Lung (tissue), 12 donors: ENCODE results near the gene MATN3. TPM values are rescaled to one million over a fixed set of nuclear protein-coding genes. Genes with fewer than 3 reads are reported as not detected.

Experiments
- ATAC-seq: fragments of 200-7000 bp; cut with Tn5 transposase; one replicate; pipeline ENCODE4 v1.9.1; 2020; ENCODE audit warnings: moderate number of reproducible peaks; ENCODE audit not compliant: insufficient read depth, low FRiP score
- DNase-seq, 3 donors: peaks; one replicate each; pipeline ENCODE4 v3.0.0-alpha.2; 2013 to 2017
- H3K27ac ChIP-seq, 2 donors: one replicate each; pipeline ENCODE4 v1.5.1; 2013; ENCODE audit warnings: mild to moderate bottlenecking in 2 of 2, moderate library complexity in 2 of 2, control low read depth in 1 of 2, inconsistent platforms in 1 of 2, low read depth in 1 of 2, low read length in 1 of 2
- H3K27me3 ChIP-seq, 3 donors: one replicate each; pipeline ENCODE4 v1.5.1; 2013; ENCODE audit warnings: low read length in 2 of 3; ENCODE audit not compliant: control insufficient read depth in 3 of 3, insufficient read depth in 3 of 3
- H3K36me3 ChIP-seq, 4 donors: one replicate each; pipeline ENCODE4 v1.5.1; 2013; ENCODE audit warnings: low read length in 4 of 4, mild to moderate bottlenecking in 1 of 4, moderate library complexity in 1 of 4; ENCODE audit not compliant: control insufficient read depth in 4 of 4, insufficient read depth in 4 of 4
- H3K4me1 ChIP-seq, 5 donors: one replicate each; pipeline ENCODE4 v1.5.1; 2013; ENCODE audit warnings: low read length in 5 of 5, mild to moderate bottlenecking in 2 of 5, moderate library complexity in 1 of 5; ENCODE audit not compliant: control insufficient read depth in 5 of 5, insufficient read depth in 5 of 5
- H3K4me3 ChIP-seq: one replicate; pipeline ENCODE4 v1.5.1; 2013; ENCODE audit warnings: mild to moderate bottlenecking, control low read depth, moderate library complexity
- H3K9ac ChIP-seq, 2 donors: one replicate each; pipeline ENCODE4 v1.5.1; 2013; ENCODE audit warnings: low read length in 2 of 2, control low read depth in 1 of 2; ENCODE audit not compliant: insufficient read depth in 1 of 2
- H3K9me3 ChIP-seq, 4 donors: one replicate each; pipeline ENCODE4 v1.5.1; 2013; ENCODE audit warnings: low read length in 3 of 4, mild to moderate bottlenecking in 1 of 4, moderate library complexity in 1 of 4; ENCODE audit not compliant: control insufficient read depth in 4 of 4, insufficient read depth in 3 of 4
- CTCF ChIP-seq: IDR thresholded peaks from 2 replicates; pipeline ENCODE4 v1.5.1; 2012; ENCODE audit warnings: mild to moderate bottlenecking; ENCODE audit errors: control extremely low read depth, extremely low read depth
- WGBS, 2 donors: extraction: QIAGEN DNeasy Blood & Tissue Kit; methylation state at CpG; one replicate each; pipeline ENCODE4 v1.1.7; 2013; 5-methylcytosine and 5-hydroxymethylcytosine counted together
- polyA plus RNA-seq, 2 donors: library from polyadenylated mRNA; stranded (reverse); fragments of 200-250 nt; gene quantifications; one replicate each; pipeline ENCODE4 v1.2.1, GENCODE V29; 2013
- total RNA-seq, 2 donors: library from RNA; depleted of rRNA in 1 of 2; stranded (reverse); fragments of >200 nt in 1 of 2; gene quantifications; one replicate each; pipeline ENCODE4 v1.2.1, GENCODE V29; 2014 to 2021
- donor health status: control.
- donor health status: control.
- donor health status: Bipolar disorder and iron deficiency.
- donor health status: healthy.
- donor health status: DM: yes; HTN: yes; CAD: no.

Gene MATN3
- total and polyA plus RNA-seq, 4 donors: 2.7 to 3.6 (median 3.0) TPM

GRCh38 chr2:20052861-20053281 lies 40.4 kb upstream of the MATN3 start:
- WGBS, 2 donors: 11 to 23% methylated on average over 5 of the region's 5 CpGs
- peak; percentile 44 for ATAC-seq
- TF ChIP-seq CTCF: no peak

GRCh38 chr2:20052229-20052851 lies 39.9 kb upstream of the MATN3 start:
- Histone ChIP-seq H3K9me3 (no peaks in the 10 kb centered on the region), H3K4me3 (no peak overlapping the region), H3K36me3 (peaks cover 0 to 11% (median 1%) of the 10 kb centered on the region in 4 donors), H3K9ac (peak overlapping the region; percentile 95 to 97), H3K27me3 (no peaks in the 10 kb centered on the region), H3K27ac (peak overlapping the region; percentile 82 to 90), H3K4me1 (peaks cover 0 to 30% (median 10%) of the 10 kb centered on the region in 5 donors)
- 3 to 4% methylated on average over 10 of the region's 10 CpGs for WGBS, 2 donors
- DNase-seq: peak in 1 of 3 donors; percentile 71
- ATAC-seq: no peak
- no peak for TF ChIP-seq CTCF

More at GRCh38 chr2:20052861-20053281, 40.4 kb upstream of the MATN3 start:
- no peak overlapping the region for H3K4me3 ChIP-seq
- H3K9me3 ChIP-seq: no peaks in the 10 kb centered on the region
- peak overlapping the region in 1 of 2 donors; percentile 90 for H3K27ac ChIP-seq
- H3K27me3 ChIP-seq: no peaks in the 10 kb centered on the region
- peaks cover 0 to 11% (median 1%) of the 10 kb centered on the region in 4 donors for H3K36me3 ChIP-seq
- peak; percentile 75 to 93 (median 86) for DNase-seq
- peak overlapping the region; percentile 16 to 95 for H3K9ac ChIP-seq
- H3K4me1 ChIP-seq: peaks cover 0 to 26% (median 10%) of the 10 kb centered on the region in 5 donors

GRCh38 chr2:20051532-20052228 lies 39.2 kb upstream of the MATN3 start, which contains the start of gene LAPTM4A:
TSS of gene LAPTM4A (minus strand) at chr2:20051628. CDS start at chr2:20051520, 108 bp downstream.
- Histone ChIP-seq H3K4me1 (peaks cover 0 to 30% (median 10%) of the 10 kb centered on the region in 5 donors), H3K9ac (peak within 1 kb of the TSS; percentile 97 to 100), H3K27ac (peak within 1 kb of the TSS; percentile 95), H3K27me3 (no peaks in the 10 kb centered on the region), H3K9me3 (no peaks in the 10 kb centered on the region), H3K4me3 (peak within 1 kb of the TSS; percentile 59), H3K36me3 (peaks cover 0 to 11% (median 1%) of the 10 kb centered on the region in 4 donors)
- ATAC-seq (peak; percentile 93), DNase-seq (peak; percentile 100)
- no peak for TF ChIP-seq CTCF
- 0% methylated on average over 45 of the region's 45 CpGs for WGBS, 2 donors
